GM12873 (cell line): ENCODE data around the gene FSTL3.

ENCODE experiments used
- TF ChIP-seq, protein P1 (sequence below): IDR thresholded peaks from 2 replicates; pipeline ENCODE4 v1.5.1; 2012; ENCODE audit warnings: low read depth, mild to moderate bottlenecking, moderate library complexity, low read length, control low read depth; ENCODE audit not compliant: insufficient read depth; ENCODE audit errors: missing control alignments

FSTL3 gene

DNA sequence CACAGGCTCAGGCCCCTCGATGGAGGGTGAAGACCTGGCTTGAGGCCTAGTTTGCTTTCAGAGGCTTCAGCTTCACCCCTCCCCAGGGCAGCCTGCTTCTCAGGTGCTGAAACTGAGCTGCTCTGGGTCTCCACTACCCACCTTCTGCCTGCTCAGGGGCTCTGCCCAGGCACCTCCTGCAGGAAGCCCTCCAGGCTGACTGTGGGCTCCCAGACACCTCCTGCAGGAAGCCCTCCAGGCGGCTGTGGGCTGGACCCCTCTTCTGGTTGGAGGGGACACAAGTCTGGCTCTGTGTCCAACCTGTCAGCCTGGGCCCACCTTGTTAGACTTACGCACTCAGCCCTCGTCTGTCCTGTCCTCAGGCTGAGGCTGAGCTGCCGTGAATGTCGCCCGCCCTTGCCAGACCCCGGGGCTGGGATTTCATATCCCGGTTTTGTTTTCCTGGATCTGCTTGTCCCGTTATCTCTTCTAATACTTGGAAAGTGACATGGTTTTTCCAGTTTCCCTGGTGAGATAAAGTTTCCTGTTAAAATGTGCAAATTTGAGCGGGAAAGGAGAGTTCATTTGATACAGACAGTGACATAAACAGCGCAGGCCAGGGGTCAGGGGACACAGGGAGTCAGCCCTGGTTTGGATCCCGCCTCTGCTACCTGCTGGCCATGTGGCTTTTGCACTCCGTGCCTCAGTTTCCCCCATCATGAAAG is 53.9 kb downstream of the FSTL3 start:
- TF ChIP-seq, protein P1, sequence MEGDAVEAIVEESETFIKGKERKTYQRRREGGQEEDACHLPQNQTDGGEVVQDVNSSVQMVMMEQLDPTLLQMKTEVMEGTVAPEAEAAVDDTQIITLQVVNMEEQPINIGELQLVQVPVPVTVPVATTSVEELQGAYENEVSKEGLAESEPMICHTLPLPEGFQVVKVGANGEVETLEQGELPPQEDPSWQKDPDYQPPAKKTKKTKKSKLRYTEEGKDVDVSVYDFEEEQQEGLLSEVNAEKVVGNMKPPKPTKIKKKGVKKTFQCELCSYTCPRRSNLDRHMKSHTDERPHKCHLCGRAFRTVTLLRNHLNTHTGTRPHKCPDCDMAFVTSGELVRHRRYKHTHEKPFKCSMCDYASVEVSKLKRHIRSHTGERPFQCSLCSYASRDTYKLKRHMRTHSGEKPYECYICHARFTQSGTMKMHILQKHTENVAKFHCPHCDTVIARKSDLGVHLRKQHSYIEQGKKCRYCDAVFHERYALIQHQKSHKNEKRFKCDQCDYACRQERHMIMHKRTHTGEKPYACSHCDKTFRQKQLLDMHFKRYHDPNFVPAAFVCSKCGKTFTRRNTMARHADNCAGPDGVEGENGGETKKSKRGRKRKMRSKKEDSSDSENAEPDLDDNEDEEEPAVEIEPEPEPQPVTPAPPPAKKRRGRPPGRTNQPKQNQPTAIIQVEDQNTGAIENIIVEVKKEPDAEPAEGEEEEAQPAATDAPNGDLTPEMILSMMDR, result no peak

DNA sequence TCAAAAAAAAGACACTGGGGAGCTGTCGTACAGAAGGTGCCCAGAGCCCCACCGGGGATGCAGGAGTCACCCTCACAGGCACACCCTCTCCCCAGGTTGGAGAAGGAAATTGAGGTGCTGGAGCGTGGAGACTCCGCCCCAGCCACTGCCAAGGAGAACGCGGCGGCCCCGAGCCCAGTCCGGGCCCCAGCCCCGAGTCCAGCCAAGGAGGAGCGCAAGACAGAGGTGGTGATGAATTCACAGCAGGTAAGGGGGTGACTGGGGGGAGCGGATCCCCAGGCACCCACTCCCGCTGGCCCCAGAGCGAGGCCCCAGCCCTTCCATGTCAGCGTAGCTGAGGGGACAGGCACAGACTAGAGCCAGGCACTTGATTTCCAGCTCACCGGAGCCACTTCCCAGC is 54.8 kb downstream of the FSTL3 start:
- TF ChIP-seq, protein P1, result no peak

DNA sequence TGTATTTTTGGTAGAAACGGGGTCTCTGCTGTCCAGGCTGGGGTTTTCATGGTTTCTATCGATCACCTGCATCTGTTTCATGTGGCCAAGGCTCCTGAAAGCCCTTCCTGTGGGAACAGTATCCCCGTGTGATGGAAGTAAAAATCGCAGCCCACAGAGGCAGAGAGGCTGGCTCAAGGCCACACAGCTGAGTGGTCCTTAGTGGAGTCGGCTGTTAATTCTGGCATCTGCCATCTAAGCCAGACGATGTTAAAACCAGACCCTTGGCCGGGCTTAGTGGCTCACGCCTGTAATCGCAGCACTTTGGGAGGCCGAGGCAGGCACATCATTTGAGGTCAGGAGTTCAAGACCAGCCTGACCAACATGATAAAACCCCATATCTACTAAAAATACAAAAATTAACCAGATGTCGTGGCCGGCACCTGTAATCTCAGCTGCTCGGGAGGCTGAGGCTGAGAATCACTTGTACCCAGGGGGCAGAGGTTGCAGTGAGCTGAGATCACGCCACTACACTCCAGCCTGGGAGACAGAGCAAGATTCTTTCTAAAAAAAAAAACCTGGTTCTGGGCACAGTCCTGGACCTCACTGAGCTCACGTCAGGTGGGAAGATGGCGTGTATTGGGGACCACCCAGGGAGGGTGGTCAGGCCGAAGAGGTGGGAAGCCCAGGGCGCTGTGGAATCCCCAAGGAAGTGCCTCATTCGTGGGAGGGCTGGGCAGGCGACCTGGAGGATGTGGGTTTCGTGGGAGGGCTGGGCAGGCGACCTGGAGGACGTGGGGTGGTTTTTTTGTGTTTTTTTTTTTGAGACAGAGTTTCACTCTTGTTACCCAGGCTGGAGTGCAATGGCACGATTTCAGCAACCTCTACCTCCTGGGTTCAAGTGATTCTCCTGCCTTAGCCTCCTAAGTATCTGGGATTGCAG is 56.2 kb downstream of the FSTL3 start:
- TF ChIP-seq, protein P1, result no peak
